ENCODE measurements around the gene PTGFR.

PTGFR gene

DNA sequence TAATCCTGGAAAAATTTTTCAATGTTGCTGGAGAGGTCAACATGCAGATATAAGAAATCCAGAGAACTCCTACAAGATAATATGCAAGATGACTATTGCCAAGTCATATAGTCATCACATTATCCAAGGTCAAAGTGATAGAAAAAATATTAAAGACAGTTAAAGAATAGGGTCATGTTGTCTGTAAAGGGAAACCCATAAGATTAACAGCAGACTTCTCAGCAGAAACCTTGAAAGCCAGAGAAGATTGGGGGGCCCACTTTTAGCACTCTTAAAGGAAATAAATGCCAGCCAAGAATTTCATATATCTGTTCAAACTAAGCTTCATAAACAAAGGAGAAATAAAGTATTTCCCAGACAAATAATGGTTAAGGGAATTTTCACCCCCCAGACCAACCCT, 64.1 kb downstream of the PTGFR start:
- Histone ChIP-seq H2AK5ac (ENCODE audit: low read length, severe bottlenecking) (no peak overlapping the region), H4K91ac (ENCODE audit: low read length) (no peak overlapping the region), H2BK15ac (ENCODE audit: low read depth, poor library complexity, severe bottlenecking) (no peak overlapping the region), H3K27me3 (ENCODE audit: control insufficient read depth in 1 of 2, insufficient read depth in 1 of 2, low read length in 2 of 2) (no peaks in the 10 kb centered on the region), H3K27ac (ENCODE audit: low read length, poor library complexity, severe bottlenecking) (no peak overlapping the region), H2AFZ (ENCODE audit: low read depth, low read length) (no peak overlapping the region), H3K23ac (ENCODE audit: low read length in 2 of 2) (no peak overlapping the region), H2BK120ac (ENCODE audit: low read depth, low read length) (no peak overlapping the region), H2BK5ac (ENCODE audit: low read depth, low read length, poor library complexity, severe bottlenecking) (no peak overlapping the region), H3K9ac (ENCODE audit: low read length) (no peak overlapping the region), H4K8ac (ENCODE audit: low read length) (no peak overlapping the region), H3K79me1 (replicated peaks; ENCODE audit: low read length, poor library complexity, severe bottlenecking) (no peaks in the 10 kb centered on the region), H3K4me3 (ENCODE audit: insufficient read depth in 1 of 2, low read depth in 1 of 2, low read length in 2 of 2) (no peak overlapping the region), H2BK12ac (ENCODE audit: low read length in 2 of 2) (no peak overlapping the region), H3K4ac (ENCODE audit: low read depth in 1 of 2, low read length in 2 of 2) (no peak overlapping the region), H3K4me2 (ENCODE audit: low read length, poor library complexity, severe bottlenecking) (no peak overlapping the region), H3K36me3 (ENCODE audit: control insufficient read depth in 1 of 2, insufficient read depth in 2 of 2, low read depth in 1 of 2, low read length in 2 of 2) (no peaks in the 10 kb centered on the region), H3K14ac (ENCODE audit: low read length in 2 of 2) (no peak overlapping the region), H3K4me1 (ENCODE audit: control insufficient read depth, insufficient read depth, low read depth, low read length) (no peaks in the 10 kb centered on the region), H3K9me3 (ENCODE audit: control insufficient read depth, low read length) (peaks cover 47% of the 10 kb centered on the region), H3K18ac (ENCODE audit: low read depth in 1 of 2, low read length in 2 of 2) (no peak overlapping the region)
- DNase-seq: no peak

- H3K4me3 ChIP-seq (ENCODE audit: insufficient read depth in 1 of 2, low read depth in 1 of 2, low read length in 2 of 2): no peak overlapping the region
- no peak overlapping the region for H3K27ac ChIP-seq (ENCODE audit: low read length, poor library complexity, severe bottlenecking)
- no peak overlapping the region for H4K8ac ChIP-seq (ENCODE audit: low read length)
- peaks cover 10% of the 10 kb centered on the region for H3K9me3 ChIP-seq (ENCODE audit: control insufficient read depth, low read length)
- H4K91ac ChIP-seq (ENCODE audit: low read length): no peak overlapping the region
- no peak overlapping the region for H2AK5ac ChIP-seq (ENCODE audit: low read length, severe bottlenecking)
- no peak overlapping the region for H3K23ac ChIP-seq (ENCODE audit: low read length in 2 of 2)
- no peaks in the 10 kb centered on the region for H3K79me1 ChIP-seq (replicated peaks; ENCODE audit: low read length, poor library complexity, severe bottlenecking)
- no peak overlapping the region for H2AFZ ChIP-seq (ENCODE audit: low read depth, low read length)
- H3K36me3 ChIP-seq (ENCODE audit: control insufficient read depth in 1 of 2, insufficient read depth in 2 of 2, low read depth in 1 of 2, low read length in 2 of 2): no peaks in the 10 kb centered on the region
- H3K27me3 ChIP-seq (ENCODE audit: control insufficient read depth in 1 of 2, insufficient read depth in 1 of 2, low read length in 2 of 2): no peaks in the 10 kb centered on the region
- H3K18ac ChIP-seq (ENCODE audit: low read depth in 1 of 2, low read length in 2 of 2): no peak overlapping the region
- H3K14ac ChIP-seq (ENCODE audit: low read length in 2 of 2): no peak overlapping the region
- no peak overlapping the region for H3K4ac ChIP-seq (ENCODE audit: low read depth in 1 of 2, low read length in 2 of 2)
- DNase-seq: no peak
- no peak overlapping the region for H2BK5ac ChIP-seq (ENCODE audit: low read depth, low read length, poor library complexity, severe bottlenecking)
- no peak overlapping the region for H3K4me2 ChIP-seq (ENCODE audit: low read length, poor library complexity, severe bottlenecking)
- H3K9ac ChIP-seq (ENCODE audit: low read length): no peak overlapping the region
- no peaks in the 10 kb centered on the region for H3K4me1 ChIP-seq (ENCODE audit: control insufficient read depth, insufficient read depth, low read depth, low read length)
- H2BK120ac ChIP-seq (ENCODE audit: low read depth, low read length): no peak overlapping the region
- H2BK15ac ChIP-seq (ENCODE audit: low read depth, poor library complexity, severe bottlenecking): no peak overlapping the region
- H2BK12ac ChIP-seq (ENCODE audit: low read length in 2 of 2): no peak overlapping the region
Observed at GRCh38 chr1:78559680-78560079, 68.9 kb downstream of the PTGFR start.

- H3K27me3 ChIP-seq (ENCODE audit: control insufficient read depth in 1 of 2, insufficient read depth in 1 of 2, low read length in 2 of 2): no peaks in the 10 kb centered on the region
- H2BK5ac ChIP-seq (ENCODE audit: low read depth, low read length, poor library complexity, severe bottlenecking): no peak overlapping the region
- H3K9me3 ChIP-seq (ENCODE audit: control insufficient read depth, low read length): peaks cover under 1% of the 10 kb centered on the region
- H3K4ac ChIP-seq (ENCODE audit: low read depth in 1 of 2, low read length in 2 of 2): no peak overlapping the region
- H3K14ac ChIP-seq (ENCODE audit: low read length in 2 of 2): no peak overlapping the region
- H3K23ac ChIP-seq (ENCODE audit: low read length in 2 of 2): no peak overlapping the region
- no peak overlapping the region for H2BK120ac ChIP-seq (ENCODE audit: low read depth, low read length)
- no peak overlapping the region for H2AK5ac ChIP-seq (ENCODE audit: low read length, severe bottlenecking)
- WGBS: no CpG with 5 or more reads among the region's 1 CpG
- no peak overlapping the region for H2BK15ac ChIP-seq (ENCODE audit: low read depth, poor library complexity, severe bottlenecking)
- no peak overlapping the region for H3K9ac ChIP-seq (ENCODE audit: low read length)
- no peak overlapping the region for H3K4me2 ChIP-seq (ENCODE audit: low read length, poor library complexity, severe bottlenecking)
- no peaks in the 10 kb centered on the region for H3K36me3 ChIP-seq (ENCODE audit: control insufficient read depth in 1 of 2, insufficient read depth in 2 of 2, low read depth in 1 of 2, low read length in 2 of 2)
- no peak overlapping the region for H3K4me3 ChIP-seq (ENCODE audit: insufficient read depth in 1 of 2, low read depth in 1 of 2, low read length in 2 of 2)
- H2BK12ac ChIP-seq (ENCODE audit: low read length in 2 of 2): no peak overlapping the region
- no peak overlapping the region for H2AFZ ChIP-seq (ENCODE audit: low read depth, low read length)
- no peak for DNase-seq
- H4K91ac ChIP-seq (ENCODE audit: low read length): no peak overlapping the region
- H3K18ac ChIP-seq (ENCODE audit: low read depth in 1 of 2, low read length in 2 of 2): no peak overlapping the region
- no peak overlapping the region for H4K8ac ChIP-seq (ENCODE audit: low read length)
- H3K4me1 ChIP-seq (ENCODE audit: control insufficient read depth, insufficient read depth, low read depth, low read length): no peaks in the 10 kb centered on the region
- no peak overlapping the region for H3K27ac ChIP-seq (ENCODE audit: low read length, poor library complexity, severe bottlenecking)
- H3K79me1 ChIP-seq (replicated peaks; ENCODE audit: low read length, poor library complexity, severe bottlenecking): no peaks in the 10 kb centered on the region
Observed at GRCh38 chr1:78560811-78561210, 70.0 kb downstream of the PTGFR start.

DNA sequence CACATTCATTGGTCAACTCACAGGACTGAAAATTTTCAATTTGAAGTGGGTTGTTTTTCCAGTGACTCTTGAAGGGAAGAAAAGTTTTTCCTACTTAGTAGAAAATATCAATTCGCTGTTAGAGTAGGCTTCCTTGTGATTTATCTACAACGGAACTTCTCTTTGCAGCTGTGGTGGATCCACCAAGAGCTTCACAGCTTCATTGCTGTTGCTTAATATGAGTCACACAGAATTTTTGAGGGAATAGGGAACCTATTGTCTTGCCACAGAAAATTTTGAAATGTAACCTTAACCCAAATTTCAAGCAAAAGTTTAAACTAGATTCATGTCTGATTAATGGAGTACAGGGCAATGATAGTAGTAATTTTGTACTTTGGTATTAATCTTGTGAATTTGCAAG, 71.1 kb downstream of the PTGFR start:
- no peak overlapping the region for H3K27ac ChIP-seq (ENCODE audit: low read length, poor library complexity, severe bottlenecking)
- no peak overlapping the region for H3K14ac ChIP-seq (ENCODE audit: low read length in 2 of 2)
- no peaks in the 10 kb centered on the region for H3K9me3 ChIP-seq (ENCODE audit: control insufficient read depth, low read length)
- no peaks in the 10 kb centered on the region for H3K4me1 ChIP-seq (ENCODE audit: control insufficient read depth, insufficient read depth, low read depth, low read length)
- H2BK15ac ChIP-seq (ENCODE audit: low read depth, poor library complexity, severe bottlenecking): no peak overlapping the region
- H2AFZ ChIP-seq (ENCODE audit: low read depth, low read length): no peak overlapping the region
- no peak overlapping the region for H2BK120ac ChIP-seq (ENCODE audit: low read depth, low read length)
- H2AK5ac ChIP-seq (ENCODE audit: low read length, severe bottlenecking): no peak overlapping the region
- no peak overlapping the region for H4K91ac ChIP-seq (ENCODE audit: low read length)
- no peak overlapping the region for H2BK5ac ChIP-seq (ENCODE audit: low read depth, low read length, poor library complexity, severe bottlenecking)
- no peak overlapping the region for H3K18ac ChIP-seq (ENCODE audit: low read depth in 1 of 2, low read length in 2 of 2)
- H3K9ac ChIP-seq (ENCODE audit: low read length): no peak overlapping the region
- no peak overlapping the region for H2BK12ac ChIP-seq (ENCODE audit: low read length in 2 of 2)
- no peak overlapping the region for H3K23ac ChIP-seq (ENCODE audit: low read length in 2 of 2)
- WGBS: 82% methylated on average over 2 of the region's 2 CpGs
- H3K27me3 ChIP-seq (ENCODE audit: control insufficient read depth in 1 of 2, insufficient read depth in 1 of 2, low read length in 2 of 2): no peaks in the 10 kb centered on the region
- H3K36me3 ChIP-seq (ENCODE audit: control insufficient read depth in 1 of 2, insufficient read depth in 2 of 2, low read depth in 1 of 2, low read length in 2 of 2): no peaks in the 10 kb centered on the region
- no peak overlapping the region for H3K4me2 ChIP-seq (ENCODE audit: low read length, poor library complexity, severe bottlenecking)
- no peak overlapping the region for H3K4me3 ChIP-seq (ENCODE audit: insufficient read depth in 1 of 2, low read depth in 1 of 2, low read length in 2 of 2)
- H4K8ac ChIP-seq (ENCODE audit: low read length): no peak overlapping the region
- H3K4ac ChIP-seq (ENCODE audit: low read depth in 1 of 2, low read length in 2 of 2): no peak overlapping the region
- DNase-seq: no peak
- no peaks in the 10 kb centered on the region for H3K79me1 ChIP-seq (replicated peaks; ENCODE audit: low read length, poor library complexity, severe bottlenecking)
